DOHH2 (cell line): ENCODE results near the gene GHRH.

Experiments
- H3F3A ChIP-seq: fragments of 200-600 bp; sonication (generic), shearing (Covaris generic); 2 replicates; pipeline ENCODE4 v1.6.0; 2016; ENCODE audit warnings: antibody characterized with exemption, mild to moderate bottlenecking; ENCODE audit not compliant: control insufficient read depth, insufficient read depth
- H3K27ac ChIP-seq: fragments of 200-600 bp; sonication (generic); 2 replicates; pipeline ENCODE4 v1.5.1; 2014; ENCODE audit warnings: low read depth, mild to moderate bottlenecking, low read length, moderate library complexity
- H3K27me3 ChIP-seq: fragments of 200-600 bp; sonication (generic); 2 replicates; pipeline ENCODE4 v1.6.1; 2014; ENCODE audit warnings: mild to moderate bottlenecking, low read length, mixed read lengths; ENCODE audit not compliant: control insufficient read depth
- H3K36me3 ChIP-seq: fragments of 200-600 bp; sonication (generic); 2 replicates; pipeline ENCODE4 v1.6.1; 2014; ENCODE audit warnings: mild to moderate bottlenecking, low read length, moderate library complexity, mixed read lengths; ENCODE audit not compliant: control insufficient read depth
- H3K4me1 ChIP-seq: fragments of 200-600 bp; sonication (generic); 2 replicates; pipeline ENCODE4 v1.6.1; 2014; ENCODE audit warnings: mild to moderate bottlenecking, low read length, mixed read lengths; ENCODE audit not compliant: control insufficient read depth
- H3K4me2 ChIP-seq: fragments of 200-600 bp; sonication (generic); 2 replicates; pipeline ENCODE4 v1.6.0; 2014; ENCODE audit warnings: mild to moderate bottlenecking, low read length, moderate library complexity
- H3K4me3 ChIP-seq: fragments of 200-600 bp; sonication (generic); 2 replicates; pipeline ENCODE4 v1.5.1; 2014; ENCODE audit warnings: mild to moderate bottlenecking, low read length, mixed read lengths
- H3K79me2 ChIP-seq: fragments of 200-600 bp; sonication (generic); 2 replicates; pipeline ENCODE4 v1.6.1; 2014; ENCODE audit warnings: mild to moderate bottlenecking, low read length, mixed read lengths; ENCODE audit not compliant: control insufficient read depth
- H3K9me2 ChIP-seq: fragments of 200-600 bp; sonication (generic); replicated peaks from 2 replicates; pipeline ENCODE4 v1.6.1; 2014; ENCODE audit warnings: mild to moderate bottlenecking, low read length, mixed read lengths; ENCODE audit not compliant: control insufficient read depth
- H3K9me3 ChIP-seq: fragments of 200-600 bp; sonication (generic); 2 replicates; pipeline ENCODE4 v1.6.1; 2014; ENCODE audit warnings: antibody characterized with exemption, low read length, mixed read lengths; ENCODE audit not compliant: control insufficient read depth, insufficient read depth
- H4K20me1 ChIP-seq: fragments of 200-600 bp; sonication (generic); 2 replicates; pipeline ENCODE4 v1.6.0; 2014; ENCODE audit warnings: low read depth, mild to moderate bottlenecking, antibody characterized with exemption, low read length, moderate library complexity; ENCODE audit not compliant: control insufficient read depth, insufficient read depth
- CTCF ChIP-seq: fragments of 200-600 bp; sonication (generic); IDR thresholded peaks from one replicate; pipeline ENCODE4 v1.5.1; 2014; ENCODE audit warnings: antibody characterized with exemption, mild to moderate bottlenecking, low read depth, low read length; ENCODE audit not compliant: poor library complexity, severe bottlenecking
- EZH2phosphoT487 ChIP-seq: fragments of 200-600 bp; sonication (generic); IDR thresholded peaks from 2 replicates; pipeline ENCODE4 v1.6.1; 2017; ENCODE audit warnings: borderline replicate concordance, mild to moderate bottlenecking, antibody characterized with exemption, low read length, moderate library complexity, mixed read lengths

GHRH gene

GRCh38 chr20:37219751-37220668, 41.6 kb downstream of the GHRH start:
- Histone ChIP-seq H3K79me2 (peaks cover 3% of the 10 kb centered on the region; the same call in 1 of the 2 replicates), H3K27ac (no peak overlapping the region), H3K4me3 (no peak overlapping the region), H3K36me3 (peaks cover 87% of the 10 kb centered on the region), H3K27me3 (no peaks in the 10 kb centered on the region), H3K9me2 (no peaks in the 10 kb centered on the region), H3K4me2 (no peak overlapping the region), H3K9me3 (no peaks in the 10 kb centered on the region), H4K20me1 (no peaks in the 10 kb centered on the region), H3K4me1 (no peaks in the 10 kb centered on the region), H3F3A (no peaks in the 10 kb centered on the region)
- no peak for TF ChIP-seq EZH2phosphoT487
- TF ChIP-seq CTCF: no peak

GRCh38 chr20:37218976-37219375, 42.6 kb downstream of the GHRH start:
- Histone ChIP-seq H3K79me2 (peaks cover 3% of the 10 kb centered on the region; the same call in 1 of the 2 replicates), H4K20me1 (no peaks in the 10 kb centered on the region), H3K27ac (no peak overlapping the region), H3K4me1 (no peaks in the 10 kb centered on the region), H3K9me2 (no peaks in the 10 kb centered on the region), H3F3A (no peaks in the 10 kb centered on the region), H3K9me3 (no peaks in the 10 kb centered on the region), H3K36me3 (peaks cover 86% of the 10 kb centered on the region), H3K4me3 (no peak overlapping the region), H3K27me3 (no peaks in the 10 kb centered on the region), H3K4me2 (no peak overlapping the region)
- TF ChIP-seq EZH2phosphoT487: no peak
- TF ChIP-seq CTCF: no peak

GRCh38 chr20:37218441-37218840, 43.2 kb downstream of the GHRH start:
- no peak overlapping the region for H3K27ac ChIP-seq
- TF ChIP-seq EZH2phosphoT487: no peak
- TF ChIP-seq CTCF: no peak
- no peaks in the 10 kb centered on the region for H3K27me3 ChIP-seq
- no peak overlapping the region for H3K4me3 ChIP-seq
- no peaks in the 10 kb centered on the region for H3K9me2 ChIP-seq
- H3K36me3 ChIP-seq: peaks cover 86% of the 10 kb centered on the region
- H3K4me2 ChIP-seq: no peak overlapping the region
- peaks cover 3% of the 10 kb centered on the region; the same call in 1 of the 2 replicates for H3K79me2 ChIP-seq
- H3K4me1 ChIP-seq: no peaks in the 10 kb centered on the region
- no peaks in the 10 kb centered on the region for H4K20me1 ChIP-seq
- H3F3A ChIP-seq: no peaks in the 10 kb centered on the region
- no peaks in the 10 kb centered on the region for H3K9me3 ChIP-seq
